MCF 10A (cell line): ENCODE data around the gene MGAT3. TPM values are rescaled to one million over a fixed set of nuclear protein-coding genes. Genes with fewer than 3 reads are reported as not detected.

Experiments
- BruUV-seq: library from RNA; stranded (reverse); fragments of 400-500 nt; replicated peaks from 2 replicates; lab custom pipeline; 2021; lab: Mats Ljungman, UMichigan
- CTCF ChIA-PET: fragments of 300-600 bp; sonication (Branson Sonifier 250); formaldehyde crosslinking; extraction: SDS; loops from one replicate; lab custom pipeline; 2021; ENCODE audit warnings: antibody characterized with exemption, inconsistent platforms; lab: Yijun Ruan, JAX
- POLR2A ChIA-PET: fragments of 300-600, 350-650 bp; sonication (Branson Sonifier 250); formaldehyde crosslinking; extraction: SDS; loops from one replicate; lab custom pipeline; 2020; ENCODE audit warnings: antibody characterized with exemption, inconsistent platforms; lab: Yijun Ruan, JAX
- DNase-seq: peaks from one replicate; pipeline ENCODE4 v3.0.0-alpha.2; 2018; ENCODE audit not compliant: unreplicated experiment
- H3K27ac Mint-ChIP-seq: one replicate; pipeline ENCODE4 v1.8.0; 2022; ENCODE audit warnings: mild to moderate bottlenecking, low read depth, mixed read lengths; ENCODE audit not compliant: unreplicated experiment
- H3K27me3 Mint-ChIP-seq: one replicate; pipeline ENCODE4 v1.8.0; 2022; ENCODE audit warnings: mixed read lengths; ENCODE audit not compliant: insufficient read depth, unreplicated experiment
- H3K36me3 Mint-ChIP-seq: one replicate; pipeline ENCODE4 v1.8.0; 2022; ENCODE audit warnings: mild to moderate bottlenecking, moderate library complexity, mixed read lengths; ENCODE audit not compliant: insufficient read depth, unreplicated experiment
- H3K4me1 Mint-ChIP-seq: one replicate; pipeline ENCODE4 v1.8.0; 2022; ENCODE audit warnings: mixed read lengths; ENCODE audit not compliant: insufficient read depth, unreplicated experiment
- H3K4me3 Mint-ChIP-seq: one replicate; pipeline ENCODE4 v1.8.0; 2022; ENCODE audit warnings: mild to moderate bottlenecking, moderate library complexity, mixed read lengths; ENCODE audit not compliant: unreplicated experiment
- H3K9me3 Mint-ChIP-seq: one replicate; pipeline ENCODE4 v1.8.0; 2022; ENCODE audit warnings: mixed read lengths; ENCODE audit not compliant: unreplicated experiment
- intact Hi-C: fragments of 100-400 bp; cut with micrococcal nuclease; formaldehyde crosslinking; loops from 2 replicates; pipeline ENCODE4 v1.14.1; 2022
- total RNA-seq: library from RNA; stranded (reverse); gene quantifications from 2 replicates; pipeline ENCODE4 v1.2.3, GENCODE V29; 2022
- TF ChIP-seq, protein P1 (sequence below): fragments of 200-600 bp; IDR thresholded peaks from one replicate; pipeline ENCODE4 v1.8.0; 2022; ENCODE audit warnings: antibody characterized with exemption, mild to moderate bottlenecking; ENCODE audit not compliant: unreplicated experiment

The MGAT3 gene
- total RNA-seq, 1 experiment from 2014 or later, result not detected

DNA sequence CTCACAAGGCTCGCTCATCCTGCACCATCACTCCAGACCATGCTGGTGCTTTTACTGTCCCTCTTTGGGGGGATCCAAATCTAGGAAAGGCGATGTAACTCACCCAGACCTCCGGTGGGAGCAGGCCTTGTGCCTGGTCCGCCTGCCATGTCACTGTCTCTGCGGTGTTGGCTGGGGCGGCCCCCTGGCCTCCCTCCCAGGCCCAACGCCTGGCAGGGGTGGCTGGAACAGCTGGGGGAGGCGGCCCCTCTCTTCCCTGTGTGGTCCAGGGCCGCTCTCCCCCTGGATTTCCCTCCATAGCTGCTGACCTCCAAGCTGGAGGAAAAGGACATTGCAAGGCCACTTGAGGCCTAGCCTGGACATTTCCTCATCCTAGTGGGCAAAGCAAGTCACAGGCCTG is 11.1 kb upstream of the MGAT3 start:
- Mint-ChIP-seq H3K27me3 (peaks cover 12% of the 10 kb centered on the region), H3K36me3 (no peaks in the 10 kb centered on the region), H3K27ac (no peak overlapping the region), H3K4me3 (no peak overlapping the region), H3K9me3 (no peaks in the 10 kb centered on the region), H3K4me1 (no peaks in the 10 kb centered on the region)
- POLR2A ChIA-PET, result no interaction called here
- CTCF ChIA-PET, result no interaction called here
- TF ChIP-seq, protein P1, sequence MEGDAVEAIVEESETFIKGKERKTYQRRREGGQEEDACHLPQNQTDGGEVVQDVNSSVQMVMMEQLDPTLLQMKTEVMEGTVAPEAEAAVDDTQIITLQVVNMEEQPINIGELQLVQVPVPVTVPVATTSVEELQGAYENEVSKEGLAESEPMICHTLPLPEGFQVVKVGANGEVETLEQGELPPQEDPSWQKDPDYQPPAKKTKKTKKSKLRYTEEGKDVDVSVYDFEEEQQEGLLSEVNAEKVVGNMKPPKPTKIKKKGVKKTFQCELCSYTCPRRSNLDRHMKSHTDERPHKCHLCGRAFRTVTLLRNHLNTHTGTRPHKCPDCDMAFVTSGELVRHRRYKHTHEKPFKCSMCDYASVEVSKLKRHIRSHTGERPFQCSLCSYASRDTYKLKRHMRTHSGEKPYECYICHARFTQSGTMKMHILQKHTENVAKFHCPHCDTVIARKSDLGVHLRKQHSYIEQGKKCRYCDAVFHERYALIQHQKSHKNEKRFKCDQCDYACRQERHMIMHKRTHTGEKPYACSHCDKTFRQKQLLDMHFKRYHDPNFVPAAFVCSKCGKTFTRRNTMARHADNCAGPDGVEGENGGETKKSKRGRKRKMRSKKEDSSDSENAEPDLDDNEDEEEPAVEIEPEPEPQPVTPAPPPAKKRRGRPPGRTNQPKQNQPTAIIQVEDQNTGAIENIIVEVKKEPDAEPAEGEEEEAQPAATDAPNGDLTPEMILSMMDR, result no peak
- intact Hi-C loops, result no loop called here
- BruUV-seq, result no TSS peak
- DNase-seq, result no peak

DNA sequence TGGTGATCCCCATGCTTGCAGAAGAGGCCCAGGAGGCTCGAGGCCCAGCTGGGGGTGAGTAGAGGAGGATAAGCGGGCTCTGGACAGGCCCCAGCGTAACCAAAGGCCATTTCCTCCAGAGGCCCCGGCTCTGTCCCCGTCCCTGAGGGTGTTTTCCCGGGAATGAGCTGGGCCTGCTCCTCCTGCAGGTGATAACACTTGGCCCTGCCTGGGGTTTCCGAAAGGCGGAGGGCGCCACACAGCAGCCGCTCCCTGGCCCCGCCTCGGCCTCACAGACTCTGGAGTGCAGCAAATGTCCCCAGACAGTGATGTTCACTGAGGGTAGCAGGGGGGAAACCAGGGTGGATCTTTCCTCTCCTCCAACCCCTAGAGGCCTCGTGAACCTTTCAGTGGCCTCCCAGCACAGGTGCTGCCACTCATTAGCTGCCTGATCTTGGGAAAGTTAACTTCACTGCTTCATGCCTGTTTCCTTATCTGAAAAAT is 10.5 kb upstream of the MGAT3 start:
- no TSS peak for BruUV-seq
- no peak overlapping the region for H3K27ac Mint-ChIP-seq
- CTCF ChIA-PET, result no interaction called here
- TF ChIP-seq, protein P1, result no peak
- no peaks in the 10 kb centered on the region for H3K4me1 Mint-ChIP-seq
- no peaks in the 10 kb centered on the region for H3K36me3 Mint-ChIP-seq
- DNase-seq, result no peak
- no peak overlapping the region for H3K4me3 Mint-ChIP-seq
- intact Hi-C loops, result no loop called here
- no peaks in the 10 kb centered on the region for H3K9me3 Mint-ChIP-seq
- POLR2A ChIA-PET, result interaction anchor here (0.7 kb wide), 1 partner anchor 46 kb away, joined by 3 read pairs; no protein-coding TSS in a partner anchor
- H3K27me3 Mint-ChIP-seq, result peaks cover 17% of the 10 kb centered on the region

DNA sequence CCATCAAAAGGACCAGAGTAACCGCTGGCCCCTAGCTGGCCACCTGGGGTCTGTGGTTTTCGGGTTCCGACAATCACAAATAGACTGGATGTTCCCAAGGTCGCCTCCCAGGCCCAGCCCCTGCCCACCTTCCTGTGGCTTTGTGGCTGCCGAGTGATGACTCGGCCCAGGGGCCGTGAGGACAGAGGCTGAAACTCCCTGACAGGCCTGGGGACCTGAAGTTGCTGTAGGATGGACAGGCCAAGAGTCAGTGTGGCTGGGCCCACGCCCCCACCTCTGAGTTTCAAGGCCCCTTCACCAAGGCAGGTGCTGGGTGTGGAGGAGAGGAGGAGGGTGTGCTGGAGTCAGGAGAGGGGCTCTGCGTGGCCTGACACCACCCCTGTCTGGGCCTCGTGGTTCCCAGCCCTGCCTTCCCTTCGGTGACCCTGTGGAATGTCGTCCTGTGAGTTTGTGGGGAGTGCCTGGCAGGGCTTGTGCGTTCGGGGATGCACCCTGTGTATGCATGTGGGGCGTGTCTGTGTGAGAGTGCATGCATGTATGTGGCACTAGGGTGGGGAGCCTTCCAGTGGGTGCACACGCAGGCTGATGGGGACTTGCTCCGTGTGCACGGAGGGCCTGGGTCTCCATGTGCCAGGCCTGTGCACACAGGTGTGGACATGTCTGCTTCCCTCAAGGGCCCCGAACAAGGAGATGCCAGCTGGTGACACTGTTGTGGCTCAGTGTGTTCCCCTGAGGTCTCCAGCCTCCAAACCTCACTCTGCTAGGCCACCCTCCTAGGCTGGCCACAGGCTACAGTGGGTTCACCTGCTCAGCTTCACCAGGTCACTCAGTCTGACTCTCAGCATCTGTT is 8.4 kb upstream of the MGAT3 start:
- TF ChIP-seq, protein P1, result no peak
- Mint-ChIP-seq H3K4me1 (no peaks in the 10 kb centered on the region), H3K27me3 (peaks cover 17% of the 10 kb centered on the region), H3K27ac (no peak overlapping the region), H3K36me3 (no peaks in the 10 kb centered on the region), H3K9me3 (no peaks in the 10 kb centered on the region), H3K4me3 (no peak overlapping the region)
- POLR2A ChIA-PET, result interaction anchor here (0.6 kb wide), 1 partner anchor 924 kb away, joined by 4 read pairs; no protein-coding TSS in a partner anchor
- no TSS peak for BruUV-seq
- no peak for DNase-seq
- intact Hi-C loops, result no loop called here
- CTCF ChIA-PET, result interaction anchor here (0.6 kb wide), 1 partner anchor 69 kb away, joined by 4 read pairs; no protein-coding TSS in a partner anchor

DNA sequence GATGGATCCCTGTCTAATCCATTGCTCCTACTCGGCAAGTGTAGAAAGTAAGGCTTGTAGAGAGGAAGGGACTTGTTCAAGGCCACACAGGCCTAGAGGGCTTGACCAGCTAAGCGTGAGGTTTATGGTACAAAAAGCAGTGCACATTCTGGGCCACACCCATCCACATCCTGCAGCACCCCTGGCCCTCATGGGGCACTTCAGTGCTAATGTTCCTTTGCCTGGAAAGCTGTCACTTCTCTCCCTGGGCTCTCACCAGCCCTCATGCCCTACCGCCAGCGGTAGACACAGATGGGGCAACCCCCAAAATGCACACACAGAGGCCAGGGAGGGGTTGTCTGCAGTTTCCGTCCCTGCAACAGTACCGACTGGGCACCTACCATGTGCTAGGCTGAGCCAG is 7.1 kb upstream of the MGAT3 start:
- H3K4me1 Mint-ChIP-seq, result no peaks in the 10 kb centered on the region
- peaks cover 17% of the 10 kb centered on the region for H3K27me3 Mint-ChIP-seq
- intact Hi-C loops, result no loop called here
- no peak for DNase-seq
- no TSS peak for BruUV-seq
- ChIA-PET CTCF (no interaction called here), POLR2A (no interaction called here)
- H3K27ac Mint-ChIP-seq, result no peak overlapping the region
- TF ChIP-seq, protein P1, result no peak
- no peak overlapping the region for H3K4me3 Mint-ChIP-seq
- no peaks in the 10 kb centered on the region for H3K9me3 Mint-ChIP-seq
- no peaks in the 10 kb centered on the region for H3K36me3 Mint-ChIP-seq
